Natural killer cell (primary cell): ENCODE results near the gene TBL1Y. TPM values are rescaled to one million over a fixed set of nuclear protein-coding genes. Genes with fewer than 3 reads are reported as not detected.

Experiments
- ATAC-seq, 3 donors: fragments of 150-1000 bp in 2 of 3; fragments of 200-7000 bp in 1 of 3; cut with Tn5 transposase; 1 replicate in 1 of 3; 2 replicates in 2 of 3; pipeline ENCODE4 v1.10.0; 2021; ENCODE audit warnings: mild to moderate bottlenecking in 2 of 3, moderate library complexity in 2 of 3
- DNase-seq, 2 donors: peaks; one replicate each; pipeline versions ENCODE4 v3.0.0 to v3.0.0-alpha.2; 2013 to 2021; ENCODE audit warnings: mixed read lengths in 1 of 2
- H3K27ac ChIP-seq: one replicate; pipeline ENCODE4 v1.5.1; 2013; ENCODE audit warnings: mild to moderate bottlenecking, low read length
- H3K27me3 ChIP-seq: one replicate; pipeline ENCODE4 v1.6.1; 2013; ENCODE audit warnings: low read length; ENCODE audit not compliant: control insufficient read depth, insufficient read depth
- H3K36me3 ChIP-seq: one replicate; pipeline ENCODE4 v1.6.1; 2013; ENCODE audit warnings: low read length; ENCODE audit not compliant: control insufficient read depth, insufficient read depth
- H3K4me1 ChIP-seq: one replicate; pipeline ENCODE4 v1.6.1; 2013; ENCODE audit warnings: low read length; ENCODE audit not compliant: control insufficient read depth, insufficient read depth
- H3K4me3 ChIP-seq: one replicate; pipeline ENCODE4 v1.5.1; 2013; ENCODE audit warnings: low read length
- H3K9me3 ChIP-seq: one replicate; pipeline ENCODE4 v1.6.1; 2013; ENCODE audit warnings: low read length; ENCODE audit not compliant: control insufficient read depth, insufficient read depth
- H3K27ac Mint-ChIP-seq, 2 donors: one replicate each; pipeline ENCODE4 v1.8.0; 2022; ENCODE audit warnings: mild to moderate bottlenecking in 2 of 2, mixed read lengths in 2 of 2, moderate library complexity in 1 of 2
- H3K27me3 Mint-ChIP-seq, 2 donors: one replicate each; pipeline ENCODE4 v1.8.0; 2022; ENCODE audit warnings: low read depth in 2 of 2, mixed read lengths in 2 of 2
- H3K36me3 Mint-ChIP-seq: one replicate; pipeline ENCODE4 v1.8.0; 2022; ENCODE audit warnings: mixed read lengths
- H3K4me1 Mint-ChIP-seq, 2 donors: one replicate each; pipeline ENCODE4 v1.8.0; 2022; ENCODE audit warnings: mixed read lengths in 2 of 2
- H3K4me3 Mint-ChIP-seq: one replicate; pipeline ENCODE4 v1.8.0; 2022; ENCODE audit warnings: mild to moderate bottlenecking, moderate library complexity, mixed read lengths
- H3K9me3 Mint-ChIP-seq, 2 donors: one replicate each; pipeline ENCODE4 v1.8.0; 2022; ENCODE audit warnings: mixed read lengths in 2 of 2
- CTCF ChIP-seq: fragments of 200-600 bp; IDR thresholded peaks from one replicate; pipeline ENCODE4 v1.8.0; 2022; ENCODE audit warnings: antibody characterized with exemption
- WGBS: methylation state at CpG from one replicate; pipeline ENCODE4 v1.1.7; 2013; ENCODE audit warnings: missing lambda C conversion rate; ENCODE audit not compliant: insufficient coverage; 5-methylcytosine and 5-hydroxymethylcytosine counted together
- intact Hi-C: fragments of 100-400 bp; cut with micrococcal nuclease; formaldehyde crosslinking; loops from one replicate; pipeline ENCODE4 v1.14.2; 2022
- total RNA-seq, 4 donors: library from RNA; stranded (reverse); fragments of 120-200 nt in 1 of 4; gene quantifications; one replicate each; pipeline versions ENCODE4 v1.2.3 to v1.2.4, GENCODE V29; 2013 to 2022

TBL1Y gene
- total RNA-seq, 3 donors from 2014 or later (not counting 1 experiment from before 2014, with no cell fraction given), result not detected

- intact Hi-C loops, result no loop called here
- WGBS, result 94% methylated on average over 2 of the region's 3 CpGs
- Mint-ChIP-seq H3K4me3 (no peak overlapping the region), H3K27me3 (peaks cover 0 to 3% of the 10 kb centered on the region in 2 donors), H3K27ac (no peak overlapping the region), H3K36me3 (no peaks in the 10 kb centered on the region), H3K9me3 (no peaks in the 10 kb centered on the region), H3K4me1 (peaks cover 0 to 11% of the 10 kb centered on the region in 2 donors)
- Histone ChIP-seq H3K36me3 (no peaks in the 10 kb centered on the region), H3K27ac (no peak overlapping the region), H3K4me3 (no peak overlapping the region), H3K9me3 (no peaks in the 10 kb centered on the region), H3K27me3 (no peaks in the 10 kb centered on the region), H3K4me1 (no peaks in the 10 kb centered on the region)
- ATAC-seq (no peak), DNase-seq (no peak)
- TF ChIP-seq CTCF, result no peak
These were observed 56.0 kb downstream of the TBL1Y start for GRCh38 chrY:6966521-6966920.

GRCh38 chrY:6967736-6968135, 57.2 kb downstream of the TBL1Y start:
- Mint-ChIP-seq H3K36me3 (no peaks in the 10 kb centered on the region), H3K4me3 (no peak overlapping the region), H3K9me3 (no peaks in the 10 kb centered on the region), H3K27me3 (peaks cover 0 to 3% of the 10 kb centered on the region in 2 donors), H3K27ac (no peak overlapping the region), H3K4me1 (peaks cover 0 to 11% of the 10 kb centered on the region in 2 donors)
- DNase-seq (no peak), ATAC-seq (no peak)
- intact Hi-C loops, result no loop called here
- 80% methylated on average over 5 of the region's 5 CpGs for WGBS
- Histone ChIP-seq H3K27ac (no peak overlapping the region), H3K4me3 (no peak overlapping the region), H3K9me3 (no peaks in the 10 kb centered on the region), H3K36me3 (no peaks in the 10 kb centered on the region), H3K4me1 (no peaks in the 10 kb centered on the region), H3K27me3 (no peaks in the 10 kb centered on the region)
- no peak for TF ChIP-seq CTCF

- no peaks in the 10 kb centered on the region for H3K36me3 Mint-ChIP-seq
- H3K4me1 ChIP-seq, result no peaks in the 10 kb centered on the region
- DNase-seq (no peak), ATAC-seq (no peak)
- no peak for TF ChIP-seq CTCF
- H3K36me3 ChIP-seq, result no peaks in the 10 kb centered on the region
- peaks cover 0 to 3% of the 10 kb centered on the region in 2 donors for H3K27me3 Mint-ChIP-seq
- no peaks in the 10 kb centered on the region for H3K9me3 Mint-ChIP-seq
- H3K27me3 ChIP-seq, result no peaks in the 10 kb centered on the region
- H3K27ac ChIP-seq, result no peak overlapping the region
- WGBS, result no CpG with 5 or more reads among the region's 1 CpG
- H3K4me3 ChIP-seq, result no peak overlapping the region
- H3K4me1 Mint-ChIP-seq, result peaks cover 0 to 11% of the 10 kb centered on the region in 2 donors
- H3K27ac Mint-ChIP-seq, result no peak overlapping the region
- intact Hi-C loops, result no loop called here
- no peak overlapping the region for H3K4me3 Mint-ChIP-seq
- no peaks in the 10 kb centered on the region for H3K9me3 ChIP-seq
These were observed 57.7 kb downstream of the TBL1Y start for GRCh38 chrY:6968191-6968590.

GRCh38 chrY:6972271-6972887, 61.9 kb downstream of the TBL1Y start:
- H3K4me1 Mint-ChIP-seq, result no peaks in the 10 kb centered on the region
- TF ChIP-seq CTCF, result no peak
- 33% methylated on average over 1 of the region's 4 CpGs for WGBS
- H3K4me1 ChIP-seq, result no peaks in the 10 kb centered on the region
- ATAC-seq, result no peak
- H3K4me3 ChIP-seq, result no peak overlapping the region
- DNase-seq, result no peak
- intact Hi-C loops, result no loop called here
- no peaks in the 10 kb centered on the region for H3K27me3 ChIP-seq
- H3K36me3 Mint-ChIP-seq, result no peaks in the 10 kb centered on the region
- H3K36me3 ChIP-seq, result no peaks in the 10 kb centered on the region
- no peak overlapping the region for H3K4me3 Mint-ChIP-seq
- H3K27me3 Mint-ChIP-seq, result no peaks in the 10 kb centered on the region
- no peak overlapping the region for H3K27ac ChIP-seq
- H3K27ac Mint-ChIP-seq, result no peak overlapping the region
- no peaks in the 10 kb centered on the region for H3K9me3 Mint-ChIP-seq
- H3K9me3 ChIP-seq, result no peaks in the 10 kb centered on the region
